DND-41 (cell line): ENCODE data around the gene TCAP.

Experiments used
- ATAC-seq: fragments of 200-7000 bp; cut with Tn5 transposase; 3 replicates; pipeline ENCODE4 v1.9.1; 2021; ENCODE audit warnings: low read depth; ENCODE audit not compliant: insufficient read depth
- DNase-seq: peaks from one replicate; pipeline ENCODE4 v3.0.0-alpha.2; 2020
- H2AFZ ChIP-seq: 2 replicates; pipeline ENCODE4 v1.6.0; 2012; ENCODE audit warnings: low read depth, low read length
- H3K27ac ChIP-seq: 2 replicates; pipeline ENCODE4 v1.5.1; 2012; ENCODE audit warnings: low read length, inconsistent platforms
- H3K27me3 ChIP-seq: fragments of 200-600 bp; sonication (generic); 2 replicates; pipeline ENCODE4 v1.6.0; 2012; ENCODE audit warnings: low read length, mild to moderate bottlenecking, inconsistent platforms; ENCODE audit not compliant: insufficient read depth, poor library complexity
- H3K36me3 ChIP-seq: 2 replicates; pipeline ENCODE4 v1.5.1; 2012; ENCODE audit warnings: low read length, inconsistent platforms; ENCODE audit not compliant: insufficient read depth
- H3K4me1 ChIP-seq: 2 replicates; pipeline ENCODE4 v1.5.1; 2012; ENCODE audit warnings: mild to moderate bottlenecking, low read length; ENCODE audit not compliant: insufficient read depth
- H3K4me2 ChIP-seq: 2 replicates; pipeline ENCODE4 v1.6.0; 2012; ENCODE audit warnings: mild to moderate bottlenecking, moderate library complexity, low read length, inconsistent platforms; ENCODE audit not compliant: insufficient read depth
- H3K4me3 ChIP-seq, 2 experiments: fragments of 200-600 bp in 1 of 2; shearing (Covaris generic) in 1 of 2; 2 replicates each; pipeline ENCODE4 v1.5.1; 2012 to 2016; ENCODE audit warnings: inconsistent platforms in 2 of 2, low read length in 2 of 2, mild to moderate bottlenecking in 2 of 2, low read depth in 1 of 2, moderate library complexity in 1 of 2
- H3K79me2 ChIP-seq: 2 replicates; pipeline ENCODE4 v1.6.0; 2012; ENCODE audit warnings: low read length, inconsistent platforms; ENCODE audit not compliant: insufficient read depth
- H3K9ac ChIP-seq: 2 replicates; pipeline ENCODE4 v1.6.0; 2012; ENCODE audit warnings: low read depth, mild to moderate bottlenecking, inconsistent platforms, low read length, moderate library complexity
- H3K9me3 ChIP-seq: 2 replicates; pipeline ENCODE4 v1.5.1; 2012; ENCODE audit warnings: low read length, moderate library complexity, mild to moderate bottlenecking, inconsistent platforms; ENCODE audit not compliant: insufficient read depth, severe bottlenecking
- H4K20me1 ChIP-seq: 2 replicates; pipeline ENCODE4 v1.6.0; 2012; ENCODE audit warnings: low read length; ENCODE audit not compliant: insufficient read depth
- CTCF ChIP-seq: IDR thresholded peaks from 2 replicates; pipeline ENCODE4 v1.5.1; 2012; ENCODE audit warnings: borderline replicate concordance, low read length, moderate library complexity, mild to moderate bottlenecking; ENCODE audit not compliant: poor library complexity, severe bottlenecking; ENCODE audit errors: extremely low read depth
- EZH2 ChIP-seq: IDR thresholded peaks from 3 replicates; pipeline ENCODE4 v1.6.1; 2012; ENCODE audit warnings: borderline replicate concordance, low read depth, mild to moderate bottlenecking, moderate library complexity, low read length, inconsistent platforms; ENCODE audit not compliant: severe bottlenecking

Gene TCAP

GRCh38 chr17:39666231-39666600, 1.1 kb downstream of the TCAP start:
- no peak for TF ChIP-seq EZH2
- TF ChIP-seq CTCF, result no peak
- Histone ChIP-seq H2AFZ (no peak overlapping the region), H4K20me1 (peaks cover 17% of the 10 kb centered on the region; the same call in 1 of the 2 replicates), H3K36me3 (peaks cover 19% of the 10 kb centered on the region), H3K4me2 (no peak overlapping the region), H3K9ac (no peak overlapping the region), H3K79me2 (no peaks in the 10 kb centered on the region), H3K4me1 (no peaks in the 10 kb centered on the region), H3K27ac (no peak overlapping the region), H3K4me3 (no peak overlapping the region), H3K9me3 (no peaks in the 10 kb centered on the region), H3K27me3 (no peaks in the 10 kb centered on the region)
- no peak for DNase-seq
- ATAC-seq, result no peak

GRCh38 chr17:39666601-39667261, 1.6 kb downstream of the TCAP start:
- no peak overlapping the region for H2AFZ ChIP-seq
- TF ChIP-seq EZH2 (no peak), CTCF (no peak)
- no peak overlapping the region for H3K4me3 ChIP-seq
- H3K27me3 ChIP-seq, result no peaks in the 10 kb centered on the region
- peaks cover 14% of the 10 kb centered on the region for H3K36me3 ChIP-seq
- peaks cover 13% of the 10 kb centered on the region; the same call in 1 of the 2 replicates for H4K20me1 ChIP-seq
- no peak overlapping the region for H3K4me2 ChIP-seq
- no peak overlapping the region for H3K27ac ChIP-seq
- no peak overlapping the region for H3K9ac ChIP-seq
- H3K9me3 ChIP-seq, result no peaks in the 10 kb centered on the region
- no peak for DNase-seq
- ATAC-seq, result no peak
- H3K79me2 ChIP-seq, result no peaks in the 10 kb centered on the region
- H3K4me1 ChIP-seq, result no peaks in the 10 kb centered on the region

- H3K36me3 ChIP-seq, result peaks cover 8% of the 10 kb centered on the region
- H3K4me2 ChIP-seq, result no peak overlapping the region
- H3K4me3 ChIP-seq, result no peak overlapping the region
- no peak overlapping the region for H3K27ac ChIP-seq
- H2AFZ ChIP-seq, result no peak overlapping the region
- H3K79me2 ChIP-seq, result no peaks in the 10 kb centered on the region
- H3K27me3 ChIP-seq, result no peaks in the 10 kb centered on the region
- H3K9ac ChIP-seq, result no peak overlapping the region
- ATAC-seq, result no peak
- DNase-seq, result no peak
- no peaks in the 10 kb centered on the region for H3K4me1 ChIP-seq
- H3K9me3 ChIP-seq, result no peaks in the 10 kb centered on the region
- TF ChIP-seq EZH2, result no peak
- H4K20me1 ChIP-seq, result peaks cover 10% of the 10 kb centered on the region; the same call in 1 of the 2 replicates
Measured at GRCh38 chr17:39667262-39667944, 2.3 kb downstream of the TCAP start.

GRCh38 chr17:39667945-39668924, 3.1 kb downstream of the TCAP start, which contains the start of gene PNMT:
PNMT (plus strand) TSS chr17:39668453; CDS start chr17:39668476, 23 bp downstream.
- Histone ChIP-seq H3K9ac (no peak within 1 kb of the TSS), H4K20me1 (peaks cover 12% of the 10 kb centered on the region; the same call in 1 of the 2 replicates), H3K36me3 (no peaks in the 10 kb centered on the region), H3K4me2 (no peak within 1 kb of the TSS), H2AFZ (no peak within 1 kb of the TSS), H3K4me3 (no peak within 1 kb of the TSS), H3K79me2 (no peaks in the 10 kb centered on the region), H3K27ac (no peak within 1 kb of the TSS), H3K4me1 (no peaks in the 10 kb centered on the region), H3K27me3 (no peaks in the 10 kb centered on the region), H3K9me3 (no peaks in the 10 kb centered on the region)
- no peak for ATAC-seq
- TF ChIP-seq EZH2 (no peak), CTCF (no peak)
- DNase-seq, result no peak
